ENCODE results near the gene TRAK2.

TRAK2 gene

GRCh38 chr2:201361078-201361733 is 90.1 kb downstream of the TRAK2 start:
- no peak for DNase-seq (ENCODE audit: low read depth in 3 of 3)

DNA sequence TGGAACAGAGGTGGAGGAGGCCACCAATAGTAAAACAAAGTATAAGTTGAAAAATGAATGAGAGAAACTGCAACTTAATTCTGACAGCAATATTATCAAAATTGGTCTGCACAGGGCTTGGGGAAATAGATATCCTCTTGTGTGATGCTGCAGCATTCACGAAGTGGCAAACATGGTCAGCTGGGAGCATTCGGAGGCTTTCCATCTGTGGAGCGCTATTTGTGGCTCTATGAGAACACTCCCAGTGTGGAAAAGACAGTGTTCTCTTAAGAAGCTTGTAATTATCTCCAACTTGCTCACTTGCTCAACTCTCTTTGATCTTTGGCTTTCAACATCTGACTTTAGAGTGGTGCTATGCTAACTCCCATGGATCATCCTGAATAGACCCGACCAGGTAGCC is 91.0 kb downstream of the TRAK2 start:
- DNase-seq (ENCODE audit: low read depth in 3 of 3): no peak

GRCh38 chr2:201358684-201359083 is 92.6 kb downstream of the TRAK2 start:
- DNase-seq (ENCODE audit: low read depth in 3 of 3): peak in 2 of 3 donors; percentile 20 to 37

DNA sequence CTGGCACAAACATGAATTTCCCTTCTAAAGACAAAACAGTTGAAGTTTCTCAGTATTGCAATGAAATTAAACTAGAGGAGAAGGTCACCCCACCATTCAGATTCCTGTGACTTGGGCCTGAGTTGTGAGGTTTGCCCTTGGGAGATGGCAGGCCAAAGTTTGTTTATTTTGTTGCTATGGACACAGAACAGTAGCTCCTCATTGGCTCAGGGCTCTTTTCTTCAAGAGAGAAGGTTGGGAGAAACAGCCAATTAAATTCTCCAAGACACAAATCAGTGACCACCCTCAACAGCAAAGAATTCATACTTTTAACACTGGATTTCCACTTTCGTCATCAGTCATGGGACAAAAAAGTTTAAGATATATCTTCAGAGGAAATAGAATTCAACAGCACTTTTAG is 94.0 kb downstream of the TRAK2 start, which contains the start of gene FLACC1:
Gene FLACC1 (minus strand): TSS at position 125 of the 400 bp plus-strand sequence. CDS start 5,941 bp downstream, outside the sequence.
- DNase-seq (ENCODE audit: low read depth in 3 of 3): no peak

DNA sequence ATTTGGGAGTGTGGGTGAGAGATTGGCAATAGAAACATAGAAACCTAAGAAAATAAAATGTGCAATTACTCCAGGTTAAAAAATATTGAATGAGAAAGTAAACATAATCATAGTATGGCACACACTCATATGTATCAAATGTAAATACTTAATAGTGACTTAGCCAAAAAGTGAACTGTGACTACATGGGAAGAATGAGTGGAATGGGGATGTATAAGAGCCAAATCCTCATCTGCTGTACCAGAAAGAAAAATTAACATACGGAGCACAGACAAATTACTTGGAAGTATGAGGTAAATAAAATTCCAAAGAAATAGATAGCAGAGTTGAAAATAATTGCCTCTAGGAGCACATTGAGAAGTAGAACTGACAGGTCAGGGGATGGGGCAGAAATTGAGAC is 98.1 kb downstream of the TRAK2 start:
- DNase-seq (ENCODE audit: low read depth in 3 of 3): no peak

GRCh38 chr2:201350879-201351278 is 100.4 kb downstream of the TRAK2 start:
- DNase-seq (ENCODE audit: low read depth in 3 of 3): no peak

GRCh38 chr2:201349601-201350000 is 101.7 kb downstream of the TRAK2 start:
- no peak for DNase-seq (ENCODE audit: low read depth in 3 of 3)

GRCh38 chr2:201348758-201349157 is 102.5 kb downstream of the TRAK2 start:
- DNase-seq (ENCODE audit: low read depth in 3 of 3): no peak

DNA sequence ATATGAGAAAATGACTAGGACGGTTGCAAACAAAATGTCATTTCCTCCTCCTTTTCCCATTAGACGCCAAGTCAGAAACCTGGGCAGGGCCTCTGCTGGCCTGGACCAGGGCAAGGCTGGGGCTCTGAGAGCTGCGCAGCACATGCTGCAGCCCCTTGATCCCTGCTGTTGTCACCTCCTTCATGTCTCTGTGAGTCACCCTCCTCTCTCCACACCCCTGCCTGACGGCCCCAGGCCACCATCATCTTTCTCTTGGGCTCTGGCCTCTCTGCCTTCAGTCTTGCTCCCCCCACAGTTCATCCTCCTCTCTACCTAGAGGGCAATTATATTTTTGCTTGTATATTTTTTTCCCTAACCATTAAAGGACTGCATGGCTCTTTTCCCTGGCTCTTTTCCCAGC is 104.1 kb downstream of the TRAK2 start:
- DNase-seq (ENCODE audit: low read depth in 3 of 3): no peak

- DNase-seq (ENCODE audit: low read depth in 3 of 3): no peak
These were observed 105.5 kb downstream of the TRAK2 start for GRCh38 chr2:201345625-201346213.

- no peak for DNase-seq (ENCODE audit: low read depth in 3 of 3)
These were observed 106.4 kb downstream of the TRAK2 start for GRCh38 chr2:201344663-201345366.

- no peak for DNase-seq (ENCODE audit: low read depth in 3 of 3)
These were observed 107.7 kb downstream of the TRAK2 start for GRCh38 chr2:201343559-201343958.

DNA sequence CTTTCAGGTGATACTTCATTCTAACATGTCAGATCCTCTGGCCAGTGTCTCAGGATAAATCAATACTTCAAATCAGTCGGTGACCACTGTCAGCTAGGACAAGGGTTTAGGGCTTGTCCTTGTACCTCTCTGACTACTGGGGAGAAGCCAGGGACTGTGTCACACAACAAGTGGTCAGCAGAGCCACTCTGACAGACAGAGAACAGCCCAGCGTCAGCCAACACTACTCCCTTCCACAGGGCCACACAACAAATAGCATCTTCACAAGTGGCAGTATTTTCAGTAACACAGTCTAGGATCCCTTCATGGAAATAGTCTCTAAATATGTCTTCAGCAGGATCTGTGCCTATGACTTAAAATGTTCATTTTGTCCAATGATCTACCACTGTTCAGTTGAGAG is 108.3 kb downstream of the TRAK2 start:
- no peak for DNase-seq (ENCODE audit: low read depth in 3 of 3)

- DNase-seq (ENCODE audit: low read depth in 3 of 3): no peak
These were observed 121.8 kb downstream of the TRAK2 start for GRCh38 chr2:201329409-201329808.

- no peak for DNase-seq (ENCODE audit: low read depth in 3 of 3)
These were observed 123.6 kb downstream of the TRAK2 start for GRCh38 chr2:201327678-201328077.
